ENCODE results near the gene FAM20C.

DNA sequence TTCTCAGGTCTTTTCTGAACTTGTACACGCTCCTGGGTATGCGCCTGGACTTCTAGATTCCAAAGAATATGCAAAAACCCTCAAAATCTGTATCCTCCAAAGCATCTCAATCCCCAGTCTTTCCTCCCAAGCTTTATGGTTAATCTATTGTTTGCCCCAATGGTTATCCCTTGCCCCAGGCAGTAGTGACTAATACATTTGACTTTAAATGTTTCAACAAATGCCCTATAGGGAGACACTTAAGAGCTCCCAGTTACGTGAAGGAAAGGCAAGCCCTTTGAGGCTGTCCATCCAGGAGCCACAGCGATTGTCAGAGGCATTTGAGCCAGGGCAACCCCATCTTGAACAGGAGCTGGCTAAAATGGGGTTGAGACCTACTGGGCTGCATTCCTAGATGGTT lies 84.9 kb downstream of the FAM20C start:
- TF ChIP-seq, protein P1, sequence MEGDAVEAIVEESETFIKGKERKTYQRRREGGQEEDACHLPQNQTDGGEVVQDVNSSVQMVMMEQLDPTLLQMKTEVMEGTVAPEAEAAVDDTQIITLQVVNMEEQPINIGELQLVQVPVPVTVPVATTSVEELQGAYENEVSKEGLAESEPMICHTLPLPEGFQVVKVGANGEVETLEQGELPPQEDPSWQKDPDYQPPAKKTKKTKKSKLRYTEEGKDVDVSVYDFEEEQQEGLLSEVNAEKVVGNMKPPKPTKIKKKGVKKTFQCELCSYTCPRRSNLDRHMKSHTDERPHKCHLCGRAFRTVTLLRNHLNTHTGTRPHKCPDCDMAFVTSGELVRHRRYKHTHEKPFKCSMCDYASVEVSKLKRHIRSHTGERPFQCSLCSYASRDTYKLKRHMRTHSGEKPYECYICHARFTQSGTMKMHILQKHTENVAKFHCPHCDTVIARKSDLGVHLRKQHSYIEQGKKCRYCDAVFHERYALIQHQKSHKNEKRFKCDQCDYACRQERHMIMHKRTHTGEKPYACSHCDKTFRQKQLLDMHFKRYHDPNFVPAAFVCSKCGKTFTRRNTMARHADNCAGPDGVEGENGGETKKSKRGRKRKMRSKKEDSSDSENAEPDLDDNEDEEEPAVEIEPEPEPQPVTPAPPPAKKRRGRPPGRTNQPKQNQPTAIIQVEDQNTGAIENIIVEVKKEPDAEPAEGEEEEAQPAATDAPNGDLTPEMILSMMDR (IDR thresholded peaks at IDR 0.05), result no peak
- TF ChIP-seq SIN3A (IDR thresholded peaks at IDR 0.05; ENCODE audit: borderline replicate concordance, insufficient read depth, low read depth, low read length), result no peak
- TF ChIP-seq, protein P2, sequence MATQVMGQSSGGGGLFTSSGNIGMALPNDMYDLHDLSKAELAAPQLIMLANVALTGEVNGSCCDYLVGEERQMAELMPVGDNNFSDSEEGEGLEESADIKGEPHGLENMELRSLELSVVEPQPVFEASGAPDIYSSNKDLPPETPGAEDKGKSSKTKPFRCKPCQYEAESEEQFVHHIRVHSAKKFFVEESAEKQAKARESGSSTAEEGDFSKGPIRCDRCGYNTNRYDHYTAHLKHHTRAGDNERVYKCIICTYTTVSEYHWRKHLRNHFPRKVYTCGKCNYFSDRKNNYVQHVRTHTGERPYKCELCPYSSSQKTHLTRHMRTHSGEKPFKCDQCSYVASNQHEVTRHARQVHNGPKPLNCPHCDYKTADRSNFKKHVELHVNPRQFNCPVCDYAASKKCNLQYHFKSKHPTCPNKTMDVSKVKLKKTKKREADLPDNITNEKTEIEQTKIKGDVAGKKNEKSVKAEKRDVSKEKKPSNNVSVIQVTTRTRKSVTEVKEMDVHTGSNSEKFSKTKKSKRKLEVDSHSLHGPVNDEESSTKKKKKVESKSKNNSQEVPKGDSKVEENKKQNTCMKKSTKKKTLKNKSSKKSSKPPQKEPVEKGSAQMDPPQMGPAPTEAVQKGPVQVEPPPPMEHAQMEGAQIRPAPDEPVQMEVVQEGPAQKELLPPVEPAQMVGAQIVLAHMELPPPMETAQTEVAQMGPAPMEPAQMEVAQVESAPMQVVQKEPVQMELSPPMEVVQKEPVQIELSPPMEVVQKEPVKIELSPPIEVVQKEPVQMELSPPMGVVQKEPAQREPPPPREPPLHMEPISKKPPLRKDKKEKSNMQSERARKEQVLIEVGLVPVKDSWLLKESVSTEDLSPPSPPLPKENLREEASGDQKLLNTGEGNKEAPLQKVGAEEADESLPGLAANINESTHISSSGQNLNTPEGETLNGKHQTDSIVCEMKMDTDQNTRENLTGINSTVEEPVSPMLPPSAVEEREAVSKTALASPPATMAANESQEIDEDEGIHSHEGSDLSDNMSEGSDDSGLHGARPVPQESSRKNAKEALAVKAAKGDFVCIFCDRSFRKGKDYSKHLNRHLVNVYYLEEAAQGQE (IDR thresholded peaks at IDR 0.05; ENCODE audit: insufficient read depth in 1 of 2, low read depth in 2 of 2, low read length in 1 of 2), result no peak
- no peak for TF ChIP-seq POLR2AphosphoS5 (IDR thresholded peaks at IDR 0.05; ENCODE audit: low read depth, low read length)
- no peak for TF ChIP-seq TCF7L2 (IDR thresholded peaks at IDR 0.05; ENCODE audit: low read depth, low read length)

Data from Panc1 (cell line).